HepG2 (cell line): ENCODE data around the gene NIPAL3. TPM values are rescaled to one million over a fixed set of nuclear protein-coding genes. Genes with fewer than 3 reads are reported as not detected.

Experiments
- ATAC-seq: fragments of 200-7000 bp; cut with Tn5 transposase; 3 replicates; pipeline ENCODE4 v1.9.1; 2020; ENCODE audit warnings: mild to moderate bottlenecking, moderate library complexity
- BruUV-seq: library from RNA; stranded (reverse); fragments of 400-500 nt; replicated peaks from 2 replicates; lab custom pipeline; 2021; lab: Mats Ljungman, UMichigan
- CTCF ChIA-PET: fragments of 300-600 bp; formaldehyde crosslinking; extraction: SDS; loops from one replicate; lab custom pipeline; 2021; ENCODE audit warnings: low total read pairs, inconsistent platforms, low intra/inter-chr PET ratio; lab: Yijun Ruan, JAX
- POLR2A ChIA-PET: fragments of 350-600 bp; sonication (Branson Sonifier 250); formaldehyde crosslinking; loops from one replicate; lab custom pipeline; 2020; ENCODE audit warnings: antibody characterized with exemption, inconsistent platforms; lab: Yijun Ruan, JAX
- DNase-seq: peaks from one replicate; pipeline ENCODE4 v3.0.0-alpha.2; 2015; ENCODE audit warnings: low spot score
- FAIRE-seq: peaks from 3 replicates; lab custom pipeline; 2011; peaks lifted over from hg19 to GRCh38; lab: Jason Lieb, UNC
- H2AFZ ChIP-seq: one replicate; pipeline ENCODE4 v1.6.1; 2011; ENCODE audit warnings: low read length, inconsistent platforms
- H3K27ac ChIP-seq: fragments of 300-600 bp; 3 replicates; pipeline ENCODE4 v1.8.0; 2011; ENCODE audit warnings: mixed run types, mild to moderate bottlenecking, mixed read lengths, low read length, inconsistent platforms; ENCODE audit not compliant: insufficient read depth; ENCODE audit errors: extremely low read length
- H3K27me3 ChIP-seq, 2 experiments: fragments of 200-600 bp in 1 of 2; 2 replicates in 1 of 2; 3 replicates in 1 of 2; pipeline versions ENCODE4 v1.6.0 to v1.8.0; 2011; ENCODE audit warnings: low read length in 2 of 2, mild to moderate bottlenecking in 2 of 2, moderate library complexity in 2 of 2, inconsistent platforms in 1 of 2; ENCODE audit not compliant: insufficient read depth in 2 of 2, control insufficient read depth in 1 of 2
- H3K36me3 ChIP-seq, 2 experiments: fragments of 200-600 bp in 1 of 2; replicated peaks in 1 of 2; 2 replicates in 1 of 2; 3 replicates in 1 of 2; pipeline versions ENCODE4 v1.5.1 to v1.8.0; 2011; ENCODE audit warnings: low read length in 2 of 2, inconsistent platforms in 1 of 2; ENCODE audit not compliant: insufficient read depth in 2 of 2, control insufficient read depth in 1 of 2
- H3K4me1 ChIP-seq: 2 replicates; pipeline ENCODE4 v1.5.1; 2012; ENCODE audit warnings: low read length, inconsistent platforms; ENCODE audit not compliant: insufficient read depth
- H3K4me2 ChIP-seq: 2 replicates; pipeline ENCODE4 v1.6.0; 2011; ENCODE audit warnings: low read depth, low read length, inconsistent platforms
- H3K4me3 ChIP-seq, 3 experiments: fragments of 200-600 bp in 1 of 3; sonication (generic), shearing (Covaris generic) in 1 of 3; replicated peaks in 1 of 3; 2 replicates each; pipeline ENCODE4 v1.5.1; 2011 to 2016; ENCODE audit warnings: low read length in 3 of 3, inconsistent platforms in 2 of 3, low read depth in 2 of 3, mild to moderate bottlenecking in 2 of 3, control low read depth in 1 of 3, mixed read lengths in 1 of 3; ENCODE audit not compliant: insufficient read depth in 1 of 3
- H3K79me2 ChIP-seq: one replicate; pipeline ENCODE4 v1.6.1; 2011; ENCODE audit warnings: low read length, inconsistent platforms; ENCODE audit not compliant: insufficient read depth
- H3K9ac ChIP-seq: 2 replicates; pipeline ENCODE4 v1.6.0; 2011; ENCODE audit warnings: mild to moderate bottlenecking, low read depth, low read length, inconsistent platforms; ENCODE audit not compliant: insufficient read depth
- H3K9me3 ChIP-seq: 2 replicates; pipeline ENCODE4 v1.5.1; 2012; ENCODE audit warnings: mild to moderate bottlenecking, low read length
- H4K20me1 ChIP-seq: 2 replicates; pipeline ENCODE4 v1.6.0; 2011; ENCODE audit warnings: inconsistent platforms, mild to moderate bottlenecking, low read length, moderate library complexity; ENCODE audit not compliant: insufficient read depth
- FOXC1 ChIP-seq: sonication (generic); formaldehyde crosslinking; IDR thresholded peaks from 2 replicates; pipeline ENCODE4 v1.8.0; 2022; ENCODE audit warnings: mild to moderate bottlenecking, missing genetic modification reagents, borderline replicate concordance
- FOXP1 ChIP-seq, 2 experiments: fragments of 450-650 bp in 1 of 2; IDR thresholded peaks; 2 replicates each; pipeline ENCODE4 v1.6.1; 2017 to 2018; ENCODE audit warnings: antibody characterized with exemption in 1 of 2
- GABPA ChIP-seq, 2 experiments: IDR thresholded peaks; 2 replicates each; pipeline ENCODE4 v1.6.1; 2011 to 2016; ENCODE audit warnings: low read depth in 2 of 2, low read length in 1 of 2, missing biosample characterization in 1 of 2, missing genetic modification characterization in 1 of 2
- GFI1 ChIP-seq: sonication (generic); formaldehyde crosslinking; IDR thresholded peaks from 2 replicates; pipeline ENCODE4 v1.5.0; 2020; ENCODE audit warnings: missing genetic modification reagents, mild to moderate bottlenecking, borderline replicate concordance
- HHEX ChIP-seq: IDR thresholded peaks from 2 replicates; pipeline ENCODE4 v1.6.1; 2016; ENCODE audit warnings: control low read depth
- MTA1 ChIP-seq: sonication (generic); formaldehyde crosslinking; IDR thresholded peaks from 2 replicates; pipeline ENCODE4 v1.4.0; 2020; ENCODE audit warnings: missing genetic modification reagents, mild to moderate bottlenecking, borderline replicate concordance
- SOX13 ChIP-seq, 3 experiments: fragments of 450-650 bp in 1 of 3; sonication (generic) in 1 of 3; formaldehyde crosslinking in 1 of 3; IDR thresholded peaks in 2 of 3; conservative IDR thresholded peaks in 1 of 3; 2 replicates each; pipeline versions ENCODE4 v1.5.0 to v1.6.1; 2016 to 2020; ENCODE audit warnings: antibody characterized with exemption in 1 of 3, mild to moderate bottlenecking in 1 of 3, missing compliant biosample characterization in 1 of 3, missing genetic modification reagents in 1 of 3, moderate library complexity in 1 of 3
- TOE1 ChIP-seq: sonication (generic); formaldehyde crosslinking; IDR thresholded peaks from 2 replicates; pipeline ENCODE4 v1.4.0; 2020; ENCODE audit warnings: mild to moderate bottlenecking, missing genetic modification reagents
- ZBTB8A ChIP-seq: sonication (generic); formaldehyde crosslinking; IDR thresholded peaks from 2 replicates; pipeline ENCODE4 v1.4.0; 2020; ENCODE audit warnings: mild to moderate bottlenecking, low read depth, missing genetic modification reagents, borderline replicate concordance
- ZNF136 ChIP-seq: sonication (generic); formaldehyde crosslinking; IDR thresholded peaks from 2 replicates; pipeline ENCODE4 v1.8.1; 2022; ENCODE audit warnings: low read depth, mild to moderate bottlenecking, moderate library complexity, missing genetic modification reagents
- ZNF879 ChIP-seq: sonication (generic); formaldehyde crosslinking; IDR thresholded peaks from 2 replicates; pipeline ENCODE4 v1.8.1; 2023; ENCODE audit warnings: missing genetic modification reagents
- ZNF891 ChIP-seq: sonication (generic); formaldehyde crosslinking; IDR thresholded peaks from 2 replicates; pipeline ENCODE4 v1.5.0; 2020; ENCODE audit warnings: mild to moderate bottlenecking, missing genetic modification reagents
- ZSCAN22 ChIP-seq: sonication (generic); formaldehyde crosslinking; IDR thresholded peaks from 2 replicates; pipeline ENCODE4 v1.4.0; 2020; ENCODE audit warnings: mild to moderate bottlenecking, missing genetic modification reagents
- WGBS: methylation state at CpG from one replicate; pipeline ENCODE4 v1.1.6; 2017; ENCODE audit warnings: low lambda C conversion rate; 5-methylcytosine and 5-hydroxymethylcytosine counted together
- in situ Hi-C: cut with HindIII; loops from 2 replicates; pipeline ENCODE4 v1.10.0; 2017; ENCODE audit warnings: low pct_unique_long_range_greater_than_20kb; ENCODE audit not compliant: extremely low pct_ligation_motif_present
- intact Hi-C: fragments of 100-400 bp; cut with micrococcal nuclease; formaldehyde crosslinking; loops from one replicate; pipeline ENCODE4 v1.10.0; 2022; ENCODE audit not compliant: unreplicated experiment
- polyA plus RNA-seq, 8 experiments: library from polyadenylated mRNA; depleted of rRNA in 3 of 8; stranded (reverse) in 7 of 8; unstranded in 1 of 8; fragments of >200 nt; fragmentation: Illumina TruSeq in 4 of 8; extraction: Trizol in 4 of 8; gene quantifications; 2 replicates each; pipeline versions ENCODE4 v1.2.1 to v1.2.3, GENCODE V29; 2011 to 2016; ENCODE audit warnings: low read depth in 4 of 8, missing spikeins in 1 of 8, mixed read lengths in 1 of 8; ENCODE audit not compliant: insufficient read depth in 1 of 8
- total RNA-seq, 5 experiments: library from RNA; depleted of rRNA; stranded (reverse); fragments of >200 nt; fragmentation: Illumina TruSeq; extraction: Trizol; gene quantifications; 2 replicates each; pipeline ENCODE4 v1.2.3, GENCODE V29; 2016; ENCODE audit warnings: low read depth in 1 of 5
- TF ChIP-seq, protein P1 (sequence below), 2 experiments: fragments of 450-650 bp in 1 of 2; sonication (generic) in 1 of 2; formaldehyde crosslinking; IDR thresholded peaks; 2 replicates each; pipeline versions ENCODE4 v1.5.0 to v1.8.0; 2020 to 2022; ENCODE audit warnings: mild to moderate bottlenecking in 1 of 2, missing genetic modification reagents in 1 of 2
- TF ChIP-seq, protein P2 (sequence below): sonication (generic); formaldehyde crosslinking; IDR thresholded peaks from 2 replicates; pipeline ENCODE4 v1.4.0; 2020; ENCODE audit warnings: missing genetic modification reagents

The NIPAL3 gene
- total and polyA plus RNA-seq, 2 of the 13 experiments (the other 11 are each of a cell fraction or from before 2014, with no cell fraction given): 5.6 to 8.6 TPM

DNA sequence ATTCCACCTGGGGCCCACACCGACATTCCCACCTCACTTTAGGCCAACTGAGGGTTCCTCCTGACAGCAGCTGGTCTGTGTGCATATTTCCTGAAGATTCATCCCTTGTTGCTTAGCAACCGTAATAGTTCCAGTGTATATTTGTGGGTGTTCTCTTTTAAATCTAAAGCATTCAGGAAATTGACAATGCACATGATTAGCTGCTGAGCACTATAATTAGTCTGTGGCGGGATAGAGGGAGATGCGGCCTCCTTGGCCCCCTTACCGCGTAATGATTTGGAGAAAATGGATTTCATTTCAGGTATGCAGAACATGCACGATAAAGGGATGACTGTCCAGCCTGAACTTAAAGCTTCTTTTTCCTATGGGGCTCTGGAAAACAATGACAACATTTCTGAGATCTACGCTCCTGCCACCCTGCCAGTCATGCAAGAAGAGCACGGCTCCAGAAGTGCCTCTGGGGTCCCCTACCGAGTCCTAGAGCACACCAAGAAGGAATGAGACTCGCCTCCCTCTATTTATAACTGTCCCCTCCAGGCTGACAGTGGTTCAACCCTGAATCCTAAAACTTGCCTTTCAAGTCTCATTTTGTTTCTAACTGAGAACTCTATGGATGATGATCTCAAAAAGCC lies 53.2 kb downstream of the NIPAL3 start:
- DNase-seq (no peak), ATAC-seq (no peak), FAIRE-seq (no peak)
- no peak overlapping the region for H3K4me3 ChIP-seq
- TF ChIP-seq TOE1 (CRISPR knock-in tag) (no peak), ZNF136 (no peak), ZSCAN22 (CRISPR knock-in tag) (no peak), SOX13 (IDR thresholded peaks at IDR 0.05) (no peak), SOX13 (CRISPR knock-in tag; conservative IDR thresholded peaks at IDR 0.05 in 1 of 2, IDR thresholded peaks at IDR 0.05 in 1 of 2) (no peak), MTA1 (no peak), FOXP1 (IDR thresholded peaks at IDR 0.05) (no peak), FOXP1 (CRISPR knock-in tag; IDR thresholded peaks at IDR 0.05) (no peak), ZNF879 (CRISPR knock-in tag) (no peak), ZBTB8A (CRISPR knock-in tag) (no peak), FOXC1 (CRISPR knock-in tag) (no peak), GABPA (IDR thresholded peaks at IDR 0.05; ENCODE audit: low read depth, low read length) (no peak), GABPA (CRISPR knock-in tag; IDR thresholded peaks at IDR 0.05; ENCODE audit: low read depth) (no peak), HHEX (CRISPR knock-in tag) (no peak), GFI1 (CRISPR knock-in tag) (no peak), ZNF891 (CRISPR knock-in tag) (no peak)
- TF ChIP-seq, protein P1, sequence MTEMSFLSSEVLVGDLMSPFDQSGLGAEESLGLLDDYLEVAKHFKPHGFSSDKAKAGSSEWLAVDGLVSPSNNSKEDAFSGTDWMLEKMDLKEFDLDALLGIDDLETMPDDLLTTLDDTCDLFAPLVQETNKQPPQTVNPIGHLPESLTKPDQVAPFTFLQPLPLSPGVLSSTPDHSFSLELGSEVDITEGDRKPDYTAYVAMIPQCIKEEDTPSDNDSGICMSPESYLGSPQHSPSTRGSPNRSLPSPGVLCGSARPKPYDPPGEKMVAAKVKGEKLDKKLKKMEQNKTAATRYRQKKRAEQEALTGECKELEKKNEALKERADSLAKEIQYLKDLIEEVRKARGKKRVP (CRISPR knock-in tag; IDR thresholded peaks at IDR 0.05): no peak
- TF ChIP-seq, protein P2, sequence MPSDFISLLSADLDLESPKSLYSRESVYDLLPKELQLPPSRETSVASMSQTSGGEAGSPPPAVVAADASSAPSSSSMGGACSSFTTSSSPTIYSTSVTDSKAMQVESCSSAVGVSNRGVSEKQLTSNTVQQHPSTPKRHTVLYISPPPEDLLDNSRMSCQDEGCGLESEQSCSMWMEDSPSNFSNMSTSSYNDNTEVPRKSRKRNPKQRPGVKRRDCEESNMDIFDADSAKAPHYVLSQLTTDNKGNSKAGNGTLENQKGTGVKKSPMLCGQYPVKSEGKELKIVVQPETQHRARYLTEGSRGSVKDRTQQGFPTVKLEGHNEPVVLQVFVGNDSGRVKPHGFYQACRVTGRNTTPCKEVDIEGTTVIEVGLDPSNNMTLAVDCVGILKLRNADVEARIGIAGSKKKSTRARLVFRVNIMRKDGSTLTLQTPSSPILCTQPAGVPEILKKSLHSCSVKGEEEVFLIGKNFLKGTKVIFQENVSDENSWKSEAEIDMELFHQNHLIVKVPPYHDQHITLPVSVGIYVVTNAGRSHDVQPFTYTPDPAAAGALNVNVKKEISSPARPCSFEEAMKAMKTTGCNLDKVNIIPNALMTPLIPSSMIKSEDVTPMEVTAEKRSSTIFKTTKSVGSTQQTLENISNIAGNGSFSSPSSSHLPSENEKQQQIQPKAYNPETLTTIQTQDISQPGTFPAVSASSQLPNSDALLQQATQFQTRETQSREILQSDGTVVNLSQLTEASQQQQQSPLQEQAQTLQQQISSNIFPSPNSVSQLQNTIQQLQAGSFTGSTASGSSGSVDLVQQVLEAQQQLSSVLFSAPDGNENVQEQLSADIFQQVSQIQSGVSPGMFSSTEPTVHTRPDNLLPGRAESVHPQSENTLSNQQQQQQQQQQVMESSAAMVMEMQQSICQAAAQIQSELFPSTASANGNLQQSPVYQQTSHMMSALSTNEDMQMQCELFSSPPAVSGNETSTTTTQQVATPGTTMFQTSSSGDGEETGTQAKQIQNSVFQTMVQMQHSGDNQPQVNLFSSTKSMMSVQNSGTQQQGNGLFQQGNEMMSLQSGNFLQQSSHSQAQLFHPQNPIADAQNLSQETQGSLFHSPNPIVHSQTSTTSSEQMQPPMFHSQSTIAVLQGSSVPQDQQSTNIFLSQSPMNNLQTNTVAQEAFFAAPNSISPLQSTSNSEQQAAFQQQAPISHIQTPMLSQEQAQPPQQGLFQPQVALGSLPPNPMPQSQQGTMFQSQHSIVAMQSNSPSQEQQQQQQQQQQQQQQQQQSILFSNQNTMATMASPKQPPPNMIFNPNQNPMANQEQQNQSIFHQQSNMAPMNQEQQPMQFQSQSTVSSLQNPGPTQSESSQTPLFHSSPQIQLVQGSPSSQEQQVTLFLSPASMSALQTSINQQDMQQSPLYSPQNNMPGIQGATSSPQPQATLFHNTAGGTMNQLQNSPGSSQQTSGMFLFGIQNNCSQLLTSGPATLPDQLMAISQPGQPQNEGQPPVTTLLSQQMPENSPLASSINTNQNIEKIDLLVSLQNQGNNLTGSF: no peak
- H3K27ac ChIP-seq: no peak overlapping the region
- no peaks in the 10 kb centered on the region for H3K36me3 ChIP-seq
- ChIA-PET CTCF (no interaction called here), POLR2A (no interaction called here)
- H3K27me3 ChIP-seq: no peaks in the 10 kb centered on the region
- peaks cover 14% of the 10 kb centered on the region for H3K4me1 ChIP-seq
- H2AFZ ChIP-seq: no peak overlapping the region
- intact Hi-C loops: no loop called here
- 73% methylated on average over 11 of the region's 11 CpGs for WGBS
- no peaks in the 10 kb centered on the region for H3K9me3 ChIP-seq
- no peak overlapping the region for H3K4me2 ChIP-seq
- no peaks in the 10 kb centered on the region for H3K79me2 ChIP-seq
- H4K20me1 ChIP-seq: no peaks in the 10 kb centered on the region
- no TSS peak for BruUV-seq
- in situ Hi-C loops: no loop called here
- no peak overlapping the region for H3K9ac ChIP-seq
